Activated naive CD8-positive, alpha-beta T cell (primary cell): Measurements from ENCODE around the gene PTPN22.
A peak's percentile ranks its signal among the peaks of the same experiment; 100 is the strongest.
"Not testable (repeated sequence)": the region's sequence is repeated elsewhere in the genome, so short reads cannot be mapped to it uniquely, and the experiment has no call there.

Experiments used
- H3K27ac Mint-ChIP-seq: one replicate; pipeline ENCODE4 v1.8.0; 2021; ENCODE audit warnings: mixed read lengths
- H3K27me3 Mint-ChIP-seq: one replicate; pipeline ENCODE4 v1.8.0; 2021; ENCODE audit warnings: mixed read lengths
- H3K36me3 Mint-ChIP-seq: one replicate; pipeline ENCODE4 v1.8.0; 2021; ENCODE audit warnings: mixed read lengths
- H3K4me1 Mint-ChIP-seq: one replicate; pipeline ENCODE4 v1.8.0; 2021; ENCODE audit warnings: low read depth, mixed read lengths
- H3K4me3 Mint-ChIP-seq: one replicate; pipeline ENCODE4 v1.8.0; 2021; ENCODE audit warnings: mild to moderate bottlenecking, mixed read lengths
- H3K9me3 Mint-ChIP-seq: one replicate; pipeline ENCODE4 v1.8.0; 2021; ENCODE audit warnings: low read depth, mixed read lengths

The PTPN22 gene

DNA sequence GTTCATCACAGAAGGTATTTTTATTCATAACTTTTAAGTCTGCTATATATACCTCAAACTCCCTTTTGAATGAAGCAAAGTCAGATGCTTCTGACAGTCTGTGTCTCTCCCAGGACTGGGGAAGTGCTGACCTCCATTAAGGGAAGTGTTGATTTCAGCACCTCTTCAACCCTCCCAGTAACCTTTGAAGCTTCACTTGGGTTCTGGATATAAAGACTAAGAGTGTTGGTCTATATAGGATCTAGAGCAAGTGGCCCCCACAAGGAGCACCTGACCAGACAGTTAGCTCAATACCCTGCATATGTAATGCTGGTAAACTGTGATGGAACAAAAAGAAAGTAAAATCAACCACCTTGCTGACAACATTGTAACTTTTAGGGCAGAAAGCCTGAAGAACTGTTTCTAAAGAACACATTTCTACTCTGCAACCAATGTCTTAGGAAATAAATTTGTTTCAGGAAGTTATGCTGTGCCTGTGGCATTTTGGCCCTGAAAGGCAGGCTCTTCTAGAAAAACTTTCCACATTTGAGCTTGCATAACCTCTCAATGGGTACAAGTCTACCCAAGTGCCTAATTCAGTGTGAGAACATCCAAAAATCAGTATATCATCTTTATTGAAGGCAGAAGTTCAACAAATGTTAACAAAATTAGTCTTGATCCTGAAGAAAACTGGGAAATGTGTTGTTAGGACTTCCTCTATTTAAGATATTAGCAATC is 865 bp upstream of the PTPN22 start:
- Mint-ChIP-seq H3K4me1 (peaks cover 74% of the 10 kb centered on the region), H3K9me3 (peaks cover 6% of the 10 kb centered on the region), H3K36me3 (peaks cover 15% of the 10 kb centered on the region), H3K27me3 (no peaks in the 10 kb centered on the region), H3K4me3 (peak overlapping the region; percentile 93), H3K27ac (peak overlapping the region; percentile 97)

DNA sequence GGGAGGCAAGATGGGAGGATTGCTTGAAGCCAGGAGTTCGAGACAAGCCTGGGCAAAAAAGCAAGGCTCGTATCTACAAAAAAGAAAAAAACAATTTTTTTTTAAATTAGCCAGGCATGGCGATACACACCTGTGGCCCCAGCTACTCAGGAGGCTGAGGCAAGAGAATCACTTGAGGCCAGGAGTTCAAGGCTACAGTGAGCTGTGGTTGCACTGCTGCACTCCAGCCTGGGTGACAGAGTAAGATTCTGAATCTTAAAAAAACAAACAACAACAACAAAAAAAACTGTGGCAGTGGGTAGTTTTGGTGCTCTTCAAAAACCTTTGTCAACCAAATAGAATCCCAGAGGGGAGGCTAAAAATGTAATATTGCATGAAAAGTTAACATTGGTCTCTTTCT is 734 bp downstream of the PTPN22 start:
- Mint-ChIP-seq H3K27me3 (no peaks in the 10 kb centered on the region), H3K4me1 (peaks cover 77% of the 10 kb centered on the region), H3K27ac (peak overlapping the region; percentile 97), H3K4me3 (peak overlapping the region; percentile 93), H3K9me3 (peaks cover 6% of the 10 kb centered on the region), H3K36me3 (peaks cover 15% of the 10 kb centered on the region)

- H3K4me1 Mint-ChIP-seq = peaks cover 69% of the 10 kb centered on the region
- no peaks in the 10 kb centered on the region for H3K27me3 Mint-ChIP-seq
- H3K36me3 Mint-ChIP-seq = peaks cover 19% of the 10 kb centered on the region
- peak overlapping the region; percentile 93 for H3K4me3 Mint-ChIP-seq
- H3K27ac Mint-ChIP-seq = peak overlapping the region; percentile 97
- H3K9me3 Mint-ChIP-seq = no peaks in the 10 kb centered on the region
These were observed 3.0 kb downstream of the PTPN22 start for GRCh38 chr1:113868387-113869083.

DNA sequence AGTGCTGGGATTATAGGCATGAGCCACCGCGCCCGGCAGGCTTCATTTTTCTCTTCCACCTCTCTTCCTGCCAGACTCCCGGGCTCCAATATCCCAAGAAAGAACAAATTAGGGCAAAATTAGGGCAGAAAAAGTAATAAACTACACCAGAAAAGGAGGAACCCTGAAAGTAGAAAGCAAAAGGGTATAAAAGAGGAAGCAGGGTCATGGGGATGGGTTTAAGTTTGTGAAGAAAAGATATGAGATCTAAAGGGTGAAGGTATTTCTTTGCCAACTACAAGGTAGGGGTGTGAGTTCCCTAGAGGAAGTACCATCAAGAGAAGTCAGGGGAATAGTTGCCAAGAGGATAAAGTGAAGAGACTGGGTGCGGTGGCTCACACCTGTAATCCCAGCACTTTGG is 9.9 kb downstream of the PTPN22 start:
- no peak overlapping the region for H3K4me3 Mint-ChIP-seq
- peaks cover 47% of the 10 kb centered on the region for H3K4me1 Mint-ChIP-seq
- H3K9me3 Mint-ChIP-seq = no peaks in the 10 kb centered on the region
- H3K27ac Mint-ChIP-seq = no peak overlapping the region
- H3K27me3 Mint-ChIP-seq = no peaks in the 10 kb centered on the region
- peaks cover 27% of the 10 kb centered on the region for H3K36me3 Mint-ChIP-seq

GRCh38 chr1:113860891-113861290 is 10.6 kb downstream of the PTPN22 start:
- Mint-ChIP-seq H3K36me3 (peaks cover 32% of the 10 kb centered on the region), H3K4me1 (peaks cover 44% of the 10 kb centered on the region), H3K27me3 (no peaks in the 10 kb centered on the region), H3K9me3 (no peaks in the 10 kb centered on the region), H3K27ac (peak overlapping the region; percentile 54), H3K4me3 (no peak overlapping the region)

- no peaks in the 10 kb centered on the region for H3K9me3 Mint-ChIP-seq
- no peak overlapping the region for H3K4me3 Mint-ChIP-seq
- H3K4me1 Mint-ChIP-seq = peaks cover 35% of the 10 kb centered on the region
- no peaks in the 10 kb centered on the region for H3K27me3 Mint-ChIP-seq
- peak overlapping the region; percentile 50 for H3K27ac Mint-ChIP-seq
- H3K36me3 Mint-ChIP-seq = peaks cover 31% of the 10 kb centered on the region
These were observed 11.9 kb downstream of the PTPN22 start for GRCh38 chr1:113859478-113860175.

- Mint-ChIP-seq H3K9me3 (no peaks in the 10 kb centered on the region), H3K27ac (peak overlapping the region; percentile 4), H3K4me3 (no peak overlapping the region), H3K4me1 (peaks cover 41% of the 10 kb centered on the region), H3K27me3 (no peaks in the 10 kb centered on the region), H3K36me3 (peaks cover 36% of the 10 kb centered on the region)
These were observed 12.5 kb downstream of the PTPN22 start for GRCh38 chr1:113858982-113859381.

DNA sequence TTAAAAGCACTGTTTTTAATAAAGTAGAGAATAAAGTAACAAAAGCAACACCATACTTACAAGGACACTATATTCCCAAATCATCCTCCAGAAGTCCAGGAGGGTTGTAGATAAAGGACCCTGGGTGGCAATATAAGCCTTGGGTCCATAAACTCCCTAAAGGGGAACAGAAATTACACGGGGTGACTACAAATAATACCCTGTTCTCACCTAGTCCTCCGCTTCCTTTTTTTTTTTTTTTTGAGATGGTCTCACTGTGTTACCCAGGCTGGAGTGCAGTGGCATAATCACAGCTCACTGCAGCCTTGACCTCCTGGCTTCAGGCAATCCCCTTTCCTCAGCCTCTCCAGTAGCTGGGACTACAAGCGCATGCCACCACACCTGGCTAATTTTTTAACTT is 13.1 kb downstream of the PTPN22 start:
- Mint-ChIP-seq H3K9me3 (no peaks in the 10 kb centered on the region), H3K36me3 (peaks cover 35% of the 10 kb centered on the region), H3K27ac (no peak overlapping the region), H3K27me3 (no peaks in the 10 kb centered on the region), H3K4me1 (peaks cover 40% of the 10 kb centered on the region), H3K4me3 (no peak overlapping the region)

DNA sequence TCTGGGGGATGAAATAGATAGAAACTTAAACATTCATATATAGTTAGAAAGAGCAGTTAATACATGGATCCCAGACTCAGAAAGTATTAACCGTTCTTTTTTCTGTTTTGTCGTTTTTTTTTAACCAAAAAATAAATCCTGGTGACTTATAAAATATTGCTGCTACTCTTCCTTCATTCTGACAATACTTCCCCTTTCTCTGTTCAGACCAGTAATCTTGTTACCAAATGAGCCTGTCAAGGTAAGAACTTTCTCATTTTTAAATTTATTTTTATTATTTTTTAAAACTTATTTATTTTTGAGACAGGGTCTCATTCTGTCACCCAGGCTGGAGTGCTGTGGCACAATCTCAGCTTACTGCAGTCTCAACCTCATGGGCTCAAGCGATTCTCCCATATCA is 13.7 kb downstream of the PTPN22 start:
- Mint-ChIP-seq H3K4me1 (peaks cover 37% of the 10 kb centered on the region), H3K36me3 (peaks cover 32% of the 10 kb centered on the region)

GRCh38 chr1:113856401-113856790 is 15.1 kb downstream of the PTPN22 start:
- peak overlapping the region; percentile 16 for H3K27ac Mint-ChIP-seq
- H3K27me3 Mint-ChIP-seq = no peaks in the 10 kb centered on the region
- no peaks in the 10 kb centered on the region for H3K9me3 Mint-ChIP-seq
- peaks cover 33% of the 10 kb centered on the region for H3K4me1 Mint-ChIP-seq
- no peak overlapping the region for H3K4me3 Mint-ChIP-seq
- peaks cover 25% of the 10 kb centered on the region for H3K36me3 Mint-ChIP-seq

More for the DNA sequence above, 13.7 kb downstream of the PTPN22 start:
- Mint-ChIP-seq H3K4me3 (no peak overlapping the region), H3K27ac (no peak overlapping the region), H3K27me3 (no peaks in the 10 kb centered on the region), H3K9me3 (no peaks in the 10 kb centered on the region)

GRCh38 chr1:113855630-113856400 is 15.7 kb downstream of the PTPN22 start:
- H3K4me1 Mint-ChIP-seq = peaks cover 34% of the 10 kb centered on the region
- H3K36me3 Mint-ChIP-seq = peaks cover 26% of the 10 kb centered on the region
- no peaks in the 10 kb centered on the region for H3K27me3 Mint-ChIP-seq
- H3K9me3 Mint-ChIP-seq = no peaks in the 10 kb centered on the region
- H3K27ac Mint-ChIP-seq = peak overlapping the region; percentile 16
- no peak overlapping the region for H3K4me3 Mint-ChIP-seq

GRCh38 chr1:113854234-113854633 is 17.3 kb downstream of the PTPN22 start:
- H3K27ac Mint-ChIP-seq = peak overlapping the region; percentile 35
- peaks cover 31% of the 10 kb centered on the region for H3K36me3 Mint-ChIP-seq
- H3K27me3 Mint-ChIP-seq = no peaks in the 10 kb centered on the region
- no peaks in the 10 kb centered on the region for H3K9me3 Mint-ChIP-seq
- no peak overlapping the region for H3K4me3 Mint-ChIP-seq
- peaks cover 30% of the 10 kb centered on the region for H3K4me1 Mint-ChIP-seq

- H3K4me3 Mint-ChIP-seq, H3K27me3 Mint-ChIP-seq, H3K9me3 Mint-ChIP-seq: not testable (repeated sequence)
- Mint-ChIP-seq H3K4me1 (peaks cover 29% of the 10 kb centered on the region), H3K27ac (peak overlapping the region; percentile 6), H3K36me3 (peaks cover 30% of the 10 kb centered on the region)
These were observed 18.8 kb downstream of the PTPN22 start for GRCh38 chr1:113852694-113853093.

DNA sequence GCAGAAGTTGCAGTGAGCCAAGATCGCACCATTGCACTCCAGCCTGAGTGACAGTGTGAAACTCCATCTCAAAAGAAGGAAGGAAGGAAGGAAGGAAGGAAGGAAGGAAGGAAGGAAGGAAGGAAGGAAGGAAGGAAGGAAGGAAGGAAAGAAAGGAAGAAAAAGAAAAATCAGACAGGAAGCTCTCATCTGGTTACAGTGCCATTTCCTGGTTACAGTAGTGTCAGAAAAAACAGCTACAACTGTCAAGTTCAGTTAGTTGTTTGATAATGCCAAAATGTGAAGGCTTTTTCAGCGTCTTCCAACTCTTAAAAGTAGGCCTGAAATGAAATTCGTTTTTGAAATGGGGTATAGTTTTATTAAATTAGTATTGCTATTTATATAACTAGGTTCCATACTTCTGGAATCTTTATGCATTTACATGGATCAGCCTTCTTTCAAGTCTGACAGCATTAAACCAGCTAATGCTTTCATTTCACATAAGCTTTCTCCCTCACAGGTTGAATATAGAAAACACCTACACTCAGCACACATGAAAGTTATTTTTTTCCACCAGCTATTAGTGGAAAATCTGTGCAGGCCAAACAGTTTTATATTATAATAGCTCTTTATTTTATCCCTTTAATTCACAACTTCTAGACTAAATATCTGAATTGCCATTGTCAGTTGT is 21.2 kb downstream of the PTPN22 start:
- Mint-ChIP-seq H3K4me3 (peak overlapping the region; percentile 44), H3K36me3 (peaks cover 32% of the 10 kb centered on the region), H3K9me3 (no peaks in the 10 kb centered on the region), H3K27ac (peak overlapping the region; percentile 80), H3K4me1 (peaks cover 29% of the 10 kb centered on the region), H3K27me3 (no peaks in the 10 kb centered on the region)
